SK-N-SH (cell line): Measurements from ENCODE around the gene SLC7A6. TPM values are rescaled to one million over a fixed set of nuclear protein-coding genes. Genes with fewer than 3 reads are reported as not detected.

Experiments used
- CTCF ChIA-PET: fragments of 300-600, 350-600 bp; formaldehyde crosslinking; extraction: SDS; loops from one replicate; lab custom pipeline; 2021; lab: Yijun Ruan, JAX
- POLR2A ChIA-PET: fragments of 350-600 bp; sonication (Branson Sonifier 250); formaldehyde crosslinking; extraction: SDS; loops from one replicate; lab custom pipeline; 2020; ENCODE audit warnings: antibody characterized with exemption, inconsistent platforms; lab: Yijun Ruan, JAX
- DNase-seq: peaks from one replicate; pipeline ENCODE4 v3.0.0; 2012
- H2AFZ ChIP-seq: fragments of 200-600 bp; sonication (generic); 2 replicates; pipeline ENCODE4 v1.8.1; 2016; ENCODE audit warnings: antibody characterized with exemption, mild to moderate bottlenecking, low read depth
- H3F3A ChIP-seq: fragments of 200-600 bp; sonication (generic); replicated peaks from 2 replicates; pipeline ENCODE3; 2016; ENCODE audit warnings: antibody characterized with exemption, mild to moderate bottlenecking; ENCODE audit not compliant: insufficient read depth
- H3K27ac ChIP-seq, 2 experiments: fragments of 200-500 bp in 1 of 2; fragments of 200-600 bp in 1 of 2; sonication (Bioruptor generic) in 1 of 2; sonication (generic), shearing (Covaris generic) in 1 of 2; 2 replicates each; pipeline versions ENCODE4 v1.5.1 to v1.6.1; 2014 to 2016; ENCODE audit warnings: low read depth in 2 of 2, inconsistent platforms in 1 of 2, low read length in 1 of 2, mild to moderate bottlenecking in 1 of 2, mixed read lengths in 1 of 2
- H3K27me3 ChIP-seq: fragments of 200-600 bp; sonication (generic), shearing (Covaris generic); 2 replicates; pipeline ENCODE4 v1.6.1; 2016; ENCODE audit warnings: mixed run types; ENCODE audit not compliant: insufficient read depth
- H3K36me3 ChIP-seq, 2 experiments: fragments of 200-500 bp in 1 of 2; fragments of 200-600 bp in 1 of 2; sonication (Bioruptor generic) in 1 of 2; sonication (generic) in 1 of 2; replicated peaks in 1 of 2; 2 replicates each; pipeline versions ENCODE3 to v1.5.1; 2014 to 2016; ENCODE audit warnings: low read length in 1 of 2, mild to moderate bottlenecking in 1 of 2; ENCODE audit not compliant: insufficient read depth in 2 of 2, control insufficient read depth in 1 of 2
- H3K4me1 ChIP-seq, 2 experiments: fragments of 200-500 bp in 1 of 2; fragments of 200-600 bp in 1 of 2; sonication (Bioruptor generic) in 1 of 2; sonication (generic), shearing (Covaris generic) in 1 of 2; 2 replicates each; pipeline versions ENCODE4 v1.5.1 to v1.6.1; 2014 to 2016; ENCODE audit warnings: low read depth in 1 of 2, low read length in 1 of 2, mixed run types in 1 of 2; ENCODE audit not compliant: insufficient read depth in 2 of 2, control insufficient read depth in 1 of 2
- H3K4me2 ChIP-seq: fragments of 200-600 bp; sonication (generic), shearing (Covaris generic); 2 replicates; pipeline ENCODE4 v1.6.1; 2017; ENCODE audit warnings: mixed run types
- H3K4me3 ChIP-seq, 2 experiments: fragments of 200-500 bp in 1 of 2; fragments of 200-600 bp in 1 of 2; sonication (Bioruptor generic) in 1 of 2; sonication (generic), shearing (Covaris generic) in 1 of 2; 2 replicates each; pipeline versions ENCODE4 v1.5.1 to v1.8.1; 2014 to 2016; ENCODE audit warnings: low read depth in 2 of 2, inconsistent platforms in 1 of 2, low read length in 1 of 2, mild to moderate bottlenecking in 1 of 2, mixed read lengths in 1 of 2, moderate library complexity in 1 of 2
- H3K79me2 ChIP-seq: fragments of 200-600 bp; sonication (generic); 2 replicates; pipeline ENCODE4 v1.8.1; 2017; ENCODE audit warnings: mild to moderate bottlenecking; ENCODE audit not compliant: insufficient read depth
- H3K9ac ChIP-seq: fragments of 200-600 bp; sonication (generic); 2 replicates; pipeline ENCODE4 v1.6.1; 2017; ENCODE audit warnings: mixed run types
- H3K9me2 ChIP-seq: fragments of 200-600 bp; sonication (generic); 2 replicates; pipeline ENCODE4 v1.6.1; 2017; ENCODE audit warnings: mixed run types
- H3K9me3 ChIP-seq: fragments of 200-600 bp; sonication (generic); 2 replicates; pipeline ENCODE4 v1.6.1; 2017; ENCODE audit warnings: mixed run types, mild to moderate bottlenecking, moderate library complexity
- H4K20me1 ChIP-seq: fragments of 200-600 bp; sonication (generic); 2 replicates; pipeline ENCODE4 v1.6.1; 2017; ENCODE audit warnings: mild to moderate bottlenecking, mixed run types; ENCODE audit not compliant: insufficient read depth
- EP300 ChIP-seq, 2 experiments: IDR thresholded peaks; 2 replicates each; pipeline versions ENCODE4 v1.4.0 to v1.6.1; 2012; ENCODE audit warnings: borderline replicate concordance in 1 of 2, low read depth in 1 of 2, low read length in 1 of 2
- EZH2phosphoT487 ChIP-seq: fragments of 200-600 bp; sonication (generic); IDR thresholded peaks from 2 replicates; pipeline ENCODE4 v1.6.1; 2017; ENCODE audit warnings: low read depth, mixed run types, mild to moderate bottlenecking, antibody characterized with exemption, moderate library complexity, borderline replicate concordance
- FOSL2 ChIP-seq: IDR thresholded peaks from 2 replicates; pipeline ENCODE4 v1.4.0; 2012; ENCODE audit warnings: low read depth, mild to moderate bottlenecking, moderate library complexity, borderline replicate concordance
- FOXJ3 ChIP-seq: sonication (generic); formaldehyde crosslinking; IDR thresholded peaks from 2 replicates; pipeline ENCODE4 v1.5.1; 2020; ENCODE audit warnings: mild to moderate bottlenecking, missing genetic modification reagents
- GATA2 ChIP-seq: sonication (generic); formaldehyde crosslinking; IDR thresholded peaks from 2 replicates; pipeline ENCODE4 v1.5.0; 2020; ENCODE audit warnings: mild to moderate bottlenecking, missing genetic modification reagents
- JUND ChIP-seq: IDR thresholded peaks from 2 replicates; pipeline ENCODE4 v1.4.0; 2012
- MAX ChIP-seq: IDR thresholded peaks from 2 replicates; pipeline ENCODE4 v1.4.0; 2012; ENCODE audit warnings: low read depth
- MEF2A ChIP-seq: IDR thresholded peaks from 2 replicates; pipeline ENCODE4 v1.4.0; 2012; ENCODE audit warnings: low read depth, borderline replicate concordance
- POLR2AphosphoS5 ChIP-seq: IDR thresholded peaks from 2 replicates; pipeline ENCODE4 v1.6.1; 2012; ENCODE audit warnings: low read depth, low read length
- RAD21 ChIP-seq: IDR thresholded peaks from 2 replicates; pipeline ENCODE4 v1.6.1; 2012; ENCODE audit warnings: mild to moderate bottlenecking, low read length
- RXRA ChIP-seq: IDR thresholded peaks from 2 replicates; pipeline ENCODE4 v1.4.0; 2012; ENCODE audit warnings: low read depth, mild to moderate bottlenecking, borderline replicate concordance
- SIN3A ChIP-seq: IDR thresholded peaks from 2 replicates; pipeline ENCODE4 v1.6.1; 2012; ENCODE audit warnings: low read depth, mild to moderate bottlenecking, low read length, moderate library complexity, borderline replicate concordance
- SMC3 ChIP-seq: IDR thresholded peaks from 2 replicates; pipeline ENCODE4 v1.6.1; 2012; ENCODE audit warnings: low read depth, low read length, improper control_type of control experiment
- TAF1 ChIP-seq: IDR thresholded peaks from 2 replicates; pipeline ENCODE4 v1.6.1; 2012; ENCODE audit warnings: low read depth, mild to moderate bottlenecking, low read length, moderate library complexity, borderline replicate concordance
- TCF12 ChIP-seq: IDR thresholded peaks from 2 replicates; pipeline ENCODE4 v1.4.0; 2012
- TEAD4 ChIP-seq: IDR thresholded peaks from 2 replicates; pipeline ENCODE4 v1.4.0; 2012; ENCODE audit warnings: mild to moderate bottlenecking, borderline replicate concordance; ENCODE audit not compliant: insufficient read depth
- WGBS: methylation state at CpG from one replicate; pipeline ENCODE4 v1.1.6; 2017; ENCODE audit warnings: low lambda C conversion rate; 5-methylcytosine and 5-hydroxymethylcytosine counted together
- polyA plus RNA-seq, 3 experiments: library from polyadenylated mRNA; depleted of rRNA; stranded (reverse); fragments of >200 nt; gene quantifications; 2 replicates each; pipeline ENCODE4 v1.2.3, GENCODE V29; 2012
- TF ChIP-seq, protein P1 (sequence below): fragments of 200-600 bp; sonication (generic); IDR thresholded peaks from 2 replicates; pipeline ENCODE4 v1.6.1; 2017; ENCODE audit warnings: antibody characterized with exemption, mild to moderate bottlenecking, moderate library complexity
- TF ChIP-seq, protein P2 (sequence below): IDR thresholded peaks from 2 replicates; pipeline ENCODE4; 2012
- TF ChIP-seq, protein P3 (sequence below): IDR thresholded peaks from 2 replicates; pipeline ENCODE4 v1.4.0; 2012; ENCODE audit warnings: low read depth, borderline replicate concordance
- TF ChIP-seq, protein P4 (sequence below): fragments of 150-350 bp; IDR thresholded peaks from 2 replicates; pipeline ENCODE4 v1.6.1; 2016; ENCODE audit warnings: mild to moderate bottlenecking, low read depth, low read length

SLC7A6 gene
- polyA plus RNA-seq, 1 of the 3 experiments (the other 2 are of a cell fraction) = 19.0 TPM

DNA sequence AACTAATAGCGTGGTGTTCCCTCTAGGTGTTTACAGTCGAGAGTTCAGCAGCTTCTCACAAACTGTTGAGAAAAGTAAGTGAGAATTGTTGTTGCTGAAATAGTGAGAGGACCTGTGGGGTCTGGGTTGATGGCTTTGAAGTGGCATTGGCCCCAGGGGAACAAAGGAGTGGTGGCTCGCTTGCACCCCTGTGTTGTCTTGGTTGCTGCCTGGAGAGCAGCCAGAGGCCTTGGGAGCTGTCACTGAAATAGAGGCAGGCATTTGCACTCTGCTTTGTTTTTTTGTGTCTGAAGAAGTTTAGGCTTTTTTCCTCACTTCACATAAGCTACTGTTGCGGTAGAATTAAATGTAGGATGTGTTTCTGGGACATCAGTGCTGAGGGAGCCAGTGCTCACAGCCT lies 83.3 kb downstream of the SLC7A6 start:
- Histone ChIP-seq H2AFZ (no peak overlapping the region), H3F3A (no peaks in the 10 kb centered on the region), H3K4me2 (no peak overlapping the region), H3K36me3 (peaks cover 12 to 76% of the 10 kb centered on the region in 2 experiments), H3K4me3 (no peak overlapping the region), H3K27ac (no peak overlapping the region), H3K9ac (no peak overlapping the region), H3K27me3 (no peaks in the 10 kb centered on the region), H3K9me2 (no peaks in the 10 kb centered on the region), H3K79me2 (no peaks in the 10 kb centered on the region), H3K9me3 (no peaks in the 10 kb centered on the region), H3K4me1 (no peaks in the 10 kb centered on the region), H4K20me1 (no peaks in the 10 kb centered on the region)
- WGBS = 88% methylated on average over 4 of the region's 4 CpGs
- TF ChIP-seq, protein P1, sequence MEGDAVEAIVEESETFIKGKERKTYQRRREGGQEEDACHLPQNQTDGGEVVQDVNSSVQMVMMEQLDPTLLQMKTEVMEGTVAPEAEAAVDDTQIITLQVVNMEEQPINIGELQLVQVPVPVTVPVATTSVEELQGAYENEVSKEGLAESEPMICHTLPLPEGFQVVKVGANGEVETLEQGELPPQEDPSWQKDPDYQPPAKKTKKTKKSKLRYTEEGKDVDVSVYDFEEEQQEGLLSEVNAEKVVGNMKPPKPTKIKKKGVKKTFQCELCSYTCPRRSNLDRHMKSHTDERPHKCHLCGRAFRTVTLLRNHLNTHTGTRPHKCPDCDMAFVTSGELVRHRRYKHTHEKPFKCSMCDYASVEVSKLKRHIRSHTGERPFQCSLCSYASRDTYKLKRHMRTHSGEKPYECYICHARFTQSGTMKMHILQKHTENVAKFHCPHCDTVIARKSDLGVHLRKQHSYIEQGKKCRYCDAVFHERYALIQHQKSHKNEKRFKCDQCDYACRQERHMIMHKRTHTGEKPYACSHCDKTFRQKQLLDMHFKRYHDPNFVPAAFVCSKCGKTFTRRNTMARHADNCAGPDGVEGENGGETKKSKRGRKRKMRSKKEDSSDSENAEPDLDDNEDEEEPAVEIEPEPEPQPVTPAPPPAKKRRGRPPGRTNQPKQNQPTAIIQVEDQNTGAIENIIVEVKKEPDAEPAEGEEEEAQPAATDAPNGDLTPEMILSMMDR = no peak
- TF ChIP-seq TCF12 (no peak), GATA2 (no peak), MEF2A (no peak), FOSL2 (no peak), JUND (no peak), RAD21 (no peak), MAX (no peak), EZH2phosphoT487 (no peak), TAF1 (no peak), SIN3A (no peak), FOXJ3 (CRISPR knock-in tag) (no peak)
- TF ChIP-seq, protein P2, sequence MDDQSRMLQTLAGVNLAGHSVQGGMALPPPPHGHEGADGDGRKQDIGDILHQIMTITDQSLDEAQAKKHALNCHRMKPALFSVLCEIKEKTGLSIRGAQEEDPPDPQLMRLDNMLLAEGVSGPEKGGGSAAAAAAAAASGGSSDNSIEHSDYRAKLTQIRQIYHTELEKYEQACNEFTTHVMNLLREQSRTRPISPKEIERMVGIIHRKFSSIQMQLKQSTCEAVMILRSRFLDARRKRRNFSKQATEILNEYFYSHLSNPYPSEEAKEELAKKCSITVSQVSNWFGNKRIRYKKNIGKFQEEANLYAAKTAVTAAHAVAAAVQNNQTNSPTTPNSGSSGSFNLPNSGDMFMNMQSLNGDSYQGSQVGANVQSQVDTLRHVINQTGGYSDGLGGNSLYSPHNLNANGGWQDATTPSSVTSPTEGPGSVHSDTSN = no peak
- ChIA-PET POLR2A (no interaction called here), CTCF (interaction anchor here (1.2 to 1.3 kb wide), 2 partner anchors 10 to 19 kb away, joined by 3 to 4 read pairs; no protein-coding TSS in a partner anchor)
- no peak for DNase-seq

GRCh38 chr16:68348639-68349445 lies 84.5 kb downstream of the SLC7A6 start:
- Histone ChIP-seq H3K4me1 (no peaks in the 10 kb centered on the region), H4K20me1 (no peaks in the 10 kb centered on the region), H3K79me2 (no peaks in the 10 kb centered on the region), H3K4me2 (no peak overlapping the region), H3K4me3 (no peak overlapping the region), H3K27ac (no peak overlapping the region), H2AFZ (no peak overlapping the region), H3K36me3 (peaks cover 16 to 78% of the 10 kb centered on the region in 2 experiments), H3K27me3 (no peaks in the 10 kb centered on the region), H3K9me2 (no peaks in the 10 kb centered on the region), H3K9ac (no peak overlapping the region), H3K9me3 (no peaks in the 10 kb centered on the region), H3F3A (no peaks in the 10 kb centered on the region)
- POLR2A ChIA-PET = no interaction called here
- no peak for DNase-seq
- CTCF ChIA-PET = interaction anchor here (0.7 to 1.4 kb wide), 3 partner anchors 11 to 88 kb away, joined by 3 to 4 read pairs (median 3); no protein-coding TSS in a partner anchor
- WGBS = 94% methylated on average over 27 of the region's 27 CpGs
- TF ChIP-seq, protein P3, sequence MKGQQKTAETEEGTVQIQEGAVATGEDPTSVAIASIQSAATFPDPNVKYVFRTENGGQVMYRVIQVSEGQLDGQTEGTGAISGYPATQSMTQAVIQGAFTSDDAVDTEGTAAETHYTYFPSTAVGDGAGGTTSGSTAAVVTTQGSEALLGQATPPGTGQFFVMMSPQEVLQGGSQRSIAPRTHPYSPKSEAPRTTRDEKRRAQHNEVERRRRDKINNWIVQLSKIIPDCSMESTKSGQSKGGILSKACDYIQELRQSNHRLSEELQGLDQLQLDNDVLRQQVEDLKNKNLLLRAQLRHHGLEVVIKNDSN = no peak
- TF ChIP-seq RXRA (no peak), EP300 (IDR thresholded peaks at IDR 0.05; ENCODE audit: borderline replicate concordance in 1 of 2, low read depth in 1 of 2, low read length in 1 of 2) (no peak), TEAD4 (no peak), POLR2AphosphoS5 (no peak), FOXJ3 (CRISPR knock-in tag) (no peak), SMC3 (no peak), MAX (no peak), JUND (no peak)
- TF ChIP-seq, protein P4, sequence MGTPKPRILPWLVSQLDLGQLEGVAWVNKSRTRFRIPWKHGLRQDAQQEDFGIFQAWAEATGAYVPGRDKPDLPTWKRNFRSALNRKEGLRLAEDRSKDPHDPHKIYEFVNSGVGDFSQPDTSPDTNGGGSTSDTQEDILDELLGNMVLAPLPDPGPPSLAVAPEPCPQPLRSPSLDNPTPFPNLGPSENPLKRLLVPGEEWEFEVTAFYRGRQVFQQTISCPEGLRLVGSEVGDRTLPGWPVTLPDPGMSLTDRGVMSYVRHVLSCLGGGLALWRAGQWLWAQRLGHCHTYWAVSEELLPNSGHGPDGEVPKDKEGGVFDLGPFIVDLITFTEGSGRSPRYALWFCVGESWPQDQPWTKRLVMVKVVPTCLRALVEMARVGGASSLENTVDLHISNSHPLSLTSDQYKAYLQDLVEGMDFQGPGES = no peak
